ENCODE results near the gene EPB41L4A. TPM values are rescaled to one million over a fixed set of nuclear protein-coding genes. Genes with fewer than 3 reads are reported as not detected.
"Not testable (repeated sequence)": the region's sequence is repeated elsewhere in the genome, so short reads cannot be mapped to it uniquely, and the experiment has no call there.

Gene EPB41L4A
- total RNA-seq, 1 experiment from 2014 or later = 28.6 TPM

- intact Hi-C loops (cut with micrococcal nuclease; ENCODE audit: unreplicated experiment) = loop anchor here (5.0 kb wide), 3 partner anchors 91 to 191 kb away; partner anchors contain the start of gene EPB41L4A
- Mint-ChIP-seq H3K27ac (ENCODE audit: unreplicated experiment) (no peak overlapping the region), H3K36me3 (ENCODE audit: insufficient read depth, unreplicated experiment) (peaks cover 17% of the 10 kb centered on the region), H3K4me3 (ENCODE audit: low read depth, unreplicated experiment) (no peak overlapping the region), H3K4me1 (ENCODE audit: low read depth, unreplicated experiment) (peaks cover 31% of the 10 kb centered on the region), H3K27me3 (ENCODE audit: unreplicated experiment) (no peaks in the 10 kb centered on the region), H3K9me3 (ENCODE audit: low read depth, unreplicated experiment) (no peaks in the 10 kb centered on the region)
- CTCF ChIA-PET = interaction anchor here (3.5 kb wide), 1 partner anchor 194 kb away, joined by 24 read pairs; the partner anchor contains the start of gene EPB41L4A
- no peak for DNase-seq
- BruUV-seq (replicated peaks) = no TSS peak
- no peak for TF ChIP-seq CTCF (IDR thresholded peaks at IDR 0.05; ENCODE audit: unreplicated experiment)
Measured at GRCh38 chr5:112226215-112226614, 192.9 kb downstream of the EPB41L4A start.

- H3K36me3 Mint-ChIP-seq (ENCODE audit: insufficient read depth, unreplicated experiment); H3K27me3 Mint-ChIP-seq (ENCODE audit: unreplicated experiment); BruUV-seq (replicated peaks); H3K9me3 Mint-ChIP-seq (ENCODE audit: low read depth, unreplicated experiment); DNase-seq; intact Hi-C loops (cut with micrococcal nuclease; ENCODE audit: unreplicated experiment): not testable (repeated sequence)
- peak overlapping the region; percentile 7 for H3K27ac Mint-ChIP-seq (ENCODE audit: unreplicated experiment)
- CTCF ChIA-PET = interaction anchor here (0.7 to 2.0 kb wide), 2 partner anchors 158 to 197 kb away, joined by 3 to 10 read pairs; partner anchors contain the start of gene EPB41L4A
- H3K4me1 Mint-ChIP-seq (ENCODE audit: low read depth, unreplicated experiment) = peaks cover 36% of the 10 kb centered on the region
- H3K4me3 Mint-ChIP-seq (ENCODE audit: low read depth, unreplicated experiment) = peak overlapping the region; percentile 19
Measured at GRCh38 chr5:112222997-112223396, 196.1 kb downstream of the EPB41L4A start.

GRCh38 chr5:112221128-112221527 is 197.9 kb downstream of the EPB41L4A start:
- peaks cover 4% of the 10 kb centered on the region for H3K36me3 Mint-ChIP-seq (ENCODE audit: insufficient read depth, unreplicated experiment)
- no peaks in the 10 kb centered on the region for H3K27me3 Mint-ChIP-seq (ENCODE audit: unreplicated experiment)
- DNase-seq = no peak
- no peaks in the 10 kb centered on the region for H3K9me3 Mint-ChIP-seq (ENCODE audit: low read depth, unreplicated experiment)
- H3K4me1 Mint-ChIP-seq (ENCODE audit: low read depth, unreplicated experiment) = peaks cover 41% of the 10 kb centered on the region
- BruUV-seq (replicated peaks) = no TSS peak
- intact Hi-C loops (cut with micrococcal nuclease; ENCODE audit: unreplicated experiment) = no loop called here
- no peak overlapping the region for H3K4me3 Mint-ChIP-seq (ENCODE audit: low read depth, unreplicated experiment)
- H3K27ac Mint-ChIP-seq (ENCODE audit: unreplicated experiment) = peak overlapping the region; percentile 7
- no peak for TF ChIP-seq CTCF (IDR thresholded peaks at IDR 0.05; ENCODE audit: unreplicated experiment)
- CTCF ChIA-PET = interaction anchor here (0.8 to 2.0 kb wide), 5 partner anchors 9 to 271 kb away, joined by 3 to 10 read pairs (median 4); partner anchors contain the start of gene EPB41L4A

- H3K36me3 Mint-ChIP-seq (ENCODE audit: insufficient read depth, unreplicated experiment) = peaks cover 4% of the 10 kb centered on the region
- H3K4me3 Mint-ChIP-seq (ENCODE audit: low read depth, unreplicated experiment) = no peak overlapping the region
- H3K4me1 Mint-ChIP-seq (ENCODE audit: low read depth, unreplicated experiment) = peaks cover 41% of the 10 kb centered on the region
- no peak for DNase-seq
- no TSS peak for BruUV-seq (replicated peaks)
- no peaks in the 10 kb centered on the region for H3K27me3 Mint-ChIP-seq (ENCODE audit: unreplicated experiment)
- H3K27ac Mint-ChIP-seq (ENCODE audit: unreplicated experiment) = no peak overlapping the region
- H3K9me3 Mint-ChIP-seq (ENCODE audit: low read depth, unreplicated experiment) = no peaks in the 10 kb centered on the region
- no peak for TF ChIP-seq CTCF (IDR thresholded peaks at IDR 0.05; ENCODE audit: unreplicated experiment)
- CTCF ChIA-PET = interaction anchor here (0.7 kb wide), 1 partner anchor 82 kb away, joined by 3 read pairs; no protein-coding TSS in a partner anchor
- intact Hi-C loops (cut with micrococcal nuclease; ENCODE audit: unreplicated experiment) = loop anchor here (10.0 kb wide), 1 partner anchor 306 kb away; no protein-coding TSS in a partner anchor
Measured at GRCh38 chr5:112219000-112219399, 200.1 kb downstream of the EPB41L4A start.
